HG03520 (cell line): ENCODE data around the gene DNAJC22.

Experiments
- ATAC-seq: cut with Tn5 transposase; IDR thresholded peaks from one replicate; pipeline ENCODE4 v1.9.1; 2021; ENCODE audit warnings: mild to moderate bottlenecking, moderate library complexity; ENCODE audit not compliant: unreplicated experiment

Gene DNAJC22

GRCh38 chr12:49342914-49343731, 3.6 kb upstream of the DNAJC22 start:
- ATAC-seq: no peak

GRCh38 chr12:49344486-49345050, 2.1 kb upstream of the DNAJC22 start:
- no peak for ATAC-seq

- no peak for ATAC-seq
These were observed 1.4 kb upstream of the DNAJC22 start for GRCh38 chr12:49345051-49345824.

DNA sequence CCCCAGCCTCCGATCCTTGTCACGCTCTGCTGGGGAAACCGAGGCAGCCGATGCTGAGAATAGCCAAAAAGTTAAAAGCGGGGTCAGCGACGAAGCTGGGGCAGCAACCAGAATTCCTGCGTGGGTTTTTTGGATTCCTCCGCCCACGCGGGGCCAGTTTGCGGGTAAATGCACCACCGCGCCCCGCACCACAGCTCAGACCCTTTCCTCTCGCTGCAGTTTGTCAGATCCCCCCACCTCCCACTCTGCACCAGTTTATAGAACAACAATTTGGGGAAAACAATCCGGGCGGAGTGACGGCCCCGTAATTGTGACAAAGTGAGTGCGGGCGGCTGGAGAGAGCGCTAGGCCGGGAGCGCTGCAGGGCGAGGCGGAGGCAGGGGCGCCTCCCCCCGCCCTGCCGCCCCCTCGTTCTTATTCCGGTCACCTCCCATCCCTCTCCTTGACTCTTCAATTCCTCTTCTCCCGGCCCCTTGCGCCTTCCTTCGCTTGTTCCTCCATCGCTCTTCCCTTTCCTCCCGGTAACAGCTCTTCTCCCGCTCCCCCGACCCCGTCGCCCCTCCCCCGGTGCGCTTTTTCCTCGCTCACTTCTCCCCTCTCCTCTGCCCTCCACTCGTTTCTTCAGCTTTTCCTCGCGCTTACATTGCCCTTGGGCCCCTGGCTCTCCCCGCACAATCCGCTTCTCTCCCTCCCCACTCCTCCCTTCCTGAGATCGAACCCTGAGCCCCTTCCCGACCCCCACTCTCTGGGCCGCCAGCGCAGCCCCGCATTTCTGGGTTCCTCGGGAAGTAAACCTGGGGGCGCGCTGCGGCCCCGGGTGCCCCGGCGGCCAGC, 646 bp upstream of the DNAJC22 start:
- ATAC-seq: no peak

DNA sequence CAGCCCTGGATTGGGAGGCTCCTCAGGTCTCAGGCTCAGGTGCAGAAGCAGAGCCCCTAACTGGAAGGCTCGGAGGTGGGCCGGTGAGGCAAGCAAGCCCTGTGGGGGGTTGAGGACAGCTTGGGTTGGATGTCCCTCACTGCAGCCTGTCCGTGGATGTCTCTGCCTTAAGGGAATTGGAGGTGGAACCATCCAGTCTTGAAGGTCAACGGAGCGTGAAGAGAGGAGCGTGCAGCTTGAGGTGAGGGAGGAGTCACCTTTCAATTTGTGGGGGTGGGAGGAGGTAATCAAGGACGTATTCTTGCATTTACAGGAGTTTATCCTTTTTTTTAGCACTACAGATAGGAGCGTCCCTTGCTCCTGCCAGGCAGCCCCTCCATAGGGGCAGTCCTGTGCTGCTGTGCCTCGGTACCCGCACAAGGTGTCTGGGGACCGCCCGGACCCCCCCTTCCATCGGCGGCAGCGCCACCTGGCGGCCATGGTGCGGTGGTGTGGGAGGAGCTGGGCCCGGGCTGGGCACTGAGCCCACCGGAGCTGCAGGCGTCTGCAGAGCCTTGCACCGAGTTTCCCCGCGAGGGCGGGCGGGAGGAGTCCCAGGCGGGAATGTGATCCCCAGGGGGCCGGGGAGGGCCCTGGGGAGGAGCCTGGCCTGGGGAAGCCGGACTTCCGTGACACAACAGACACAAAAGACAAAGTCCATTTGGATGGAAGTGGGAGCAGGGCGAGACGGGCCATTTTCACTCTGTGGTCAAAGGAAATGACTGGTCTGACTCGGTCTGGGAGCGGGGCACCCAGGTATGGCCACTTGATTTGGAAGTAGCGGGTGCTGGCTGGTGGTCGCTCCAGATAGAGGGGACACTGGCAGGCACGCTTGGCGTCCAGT, 864 bp downstream of the DNAJC22 start:
- peak; percentile 61 for ATAC-seq

GRCh38 chr12:49348781-49349180, 2.1 kb downstream of the DNAJC22 start:
- ATAC-seq: no peak

DNA sequence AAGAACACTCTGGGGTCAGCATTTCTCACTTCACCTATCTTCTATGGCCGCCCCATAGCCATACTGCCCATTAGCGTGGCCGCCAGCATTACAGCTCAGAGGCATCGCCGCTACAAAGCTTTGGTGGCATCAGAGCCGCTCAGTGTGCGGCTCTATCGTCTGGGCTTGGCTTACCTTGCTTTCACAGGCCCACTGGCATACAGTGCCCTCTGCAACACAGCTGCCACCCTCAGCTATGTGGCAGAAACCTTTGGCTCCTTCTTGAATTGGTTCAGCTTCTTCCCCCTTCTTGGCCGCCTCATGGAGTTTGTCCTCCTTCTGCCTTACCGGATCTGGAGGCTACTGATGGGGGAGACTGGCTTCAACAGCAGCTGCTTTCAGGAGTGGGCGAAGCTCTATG, 2.6 kb downstream of the DNAJC22 start:
- no peak for ATAC-seq

DNA sequence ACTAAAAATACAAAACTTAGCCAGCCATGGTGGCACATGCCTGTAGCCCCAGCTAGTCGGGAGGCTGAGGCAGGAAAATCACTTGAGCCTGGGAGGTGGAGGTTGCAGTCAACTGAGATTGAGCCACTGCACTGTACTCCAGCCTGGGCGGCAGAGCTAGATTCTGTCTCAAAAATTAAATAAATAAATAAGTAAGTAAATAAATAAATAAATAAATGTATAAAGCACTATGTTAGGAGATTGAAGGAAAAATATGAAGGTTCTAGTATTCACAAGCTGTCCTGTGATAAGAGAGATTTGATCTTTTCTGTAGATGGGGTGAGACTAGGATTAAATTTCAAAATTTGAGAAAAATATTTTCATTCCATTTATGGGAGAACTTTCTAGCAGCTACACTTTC, 5.7 kb downstream of the DNAJC22 start:
- no peak for ATAC-seq

GRCh38 chr12:49355913-49356312, 9.2 kb downstream of the DNAJC22 start:
- ATAC-seq: no peak

- no peak for ATAC-seq
These were observed 10.5 kb downstream of the DNAJC22 start for GRCh38 chr12:49357103-49357678.

DNA sequence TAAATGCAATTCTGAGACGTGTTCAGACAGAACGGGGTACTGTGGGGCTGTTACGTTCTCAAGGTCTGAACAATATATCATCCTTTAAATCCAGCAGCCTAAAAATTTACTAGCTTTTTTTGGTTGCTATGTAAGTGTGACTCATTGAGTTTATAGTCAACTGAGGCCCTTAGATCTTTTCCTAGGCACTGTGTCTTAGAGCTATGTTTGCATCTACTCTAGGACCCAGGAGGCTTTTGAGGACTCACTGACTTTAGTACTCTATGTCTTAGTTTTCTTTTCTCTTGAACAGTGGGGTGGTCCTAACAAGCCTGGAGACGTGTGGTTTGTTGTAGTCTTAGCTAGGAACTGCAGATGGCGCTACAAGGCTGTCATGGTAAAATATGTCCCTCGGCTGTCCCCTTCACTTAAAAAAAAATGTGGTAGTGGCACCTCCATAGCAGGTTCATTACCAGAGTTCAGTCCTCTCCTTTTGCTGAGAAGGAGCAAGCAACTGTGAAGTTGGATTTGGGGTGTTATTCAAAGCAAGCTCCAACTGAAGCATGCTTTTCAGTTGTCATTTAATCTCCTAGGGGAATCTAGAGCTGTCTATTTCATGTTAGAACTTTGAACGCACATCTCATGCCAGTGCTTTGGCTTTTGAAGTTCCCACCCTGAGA, 11.9 kb downstream of the DNAJC22 start:
- no peak for ATAC-seq

DNA sequence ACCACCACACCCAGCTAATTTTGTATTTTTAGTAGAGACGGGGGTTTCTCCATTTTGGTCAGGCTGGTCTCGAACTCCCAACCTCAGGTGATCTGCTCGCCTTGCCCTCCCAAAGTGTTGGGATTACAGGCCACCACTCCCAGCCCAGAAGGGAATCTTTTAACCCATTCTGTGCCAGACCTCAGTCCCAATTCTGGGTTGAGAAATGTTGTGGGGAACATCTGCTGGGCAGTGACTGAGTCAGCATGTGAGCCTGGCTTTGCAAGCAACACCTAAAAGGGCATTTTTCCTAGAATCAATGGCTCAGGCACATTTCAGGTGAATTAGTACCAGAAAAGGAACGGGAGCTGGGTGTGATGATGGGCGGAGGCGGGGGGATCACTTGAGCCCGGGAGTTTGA, 13.0 kb downstream of the DNAJC22 start:
- no peak for ATAC-seq

DNA sequence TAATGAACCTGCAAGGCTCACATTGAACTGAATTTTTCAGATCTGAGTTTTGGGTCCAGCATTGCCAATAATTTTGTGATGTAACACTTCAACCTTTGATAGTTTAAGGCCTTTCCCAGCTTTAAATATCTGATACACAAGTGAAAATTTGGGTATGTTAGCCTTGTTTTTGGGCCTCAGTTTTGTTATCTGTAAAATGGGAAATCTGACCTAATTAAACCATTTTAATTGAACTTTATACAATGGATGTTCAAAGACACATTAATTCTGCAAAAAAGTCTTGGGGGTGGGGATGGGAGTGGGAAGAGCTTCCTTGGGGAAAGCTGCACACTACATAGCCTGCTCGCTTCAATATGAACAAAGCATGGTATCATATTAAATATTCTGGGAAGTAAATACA, 15.4 kb downstream of the DNAJC22 start:
- no peak for ATAC-seq

DNA sequence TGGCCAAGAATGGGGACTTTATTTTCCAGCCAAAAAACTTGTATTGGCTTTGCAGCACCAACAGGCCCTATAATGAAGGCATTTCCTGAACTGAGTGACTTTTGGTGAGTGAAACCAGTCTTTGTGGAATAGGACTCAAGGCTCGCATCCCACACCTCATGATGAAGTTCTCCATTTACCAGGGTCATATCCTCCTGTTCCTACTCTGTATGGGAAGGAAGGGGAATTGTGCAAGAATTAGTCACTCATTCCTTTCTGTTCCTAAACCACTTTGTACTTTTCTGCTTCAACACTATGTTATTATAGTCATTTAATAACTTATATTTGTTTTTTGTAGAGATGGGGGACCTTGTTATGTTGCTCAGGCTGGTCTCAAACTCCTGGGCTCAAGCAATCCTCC, 18.3 kb downstream of the DNAJC22 start:
- no peak for ATAC-seq

DNA sequence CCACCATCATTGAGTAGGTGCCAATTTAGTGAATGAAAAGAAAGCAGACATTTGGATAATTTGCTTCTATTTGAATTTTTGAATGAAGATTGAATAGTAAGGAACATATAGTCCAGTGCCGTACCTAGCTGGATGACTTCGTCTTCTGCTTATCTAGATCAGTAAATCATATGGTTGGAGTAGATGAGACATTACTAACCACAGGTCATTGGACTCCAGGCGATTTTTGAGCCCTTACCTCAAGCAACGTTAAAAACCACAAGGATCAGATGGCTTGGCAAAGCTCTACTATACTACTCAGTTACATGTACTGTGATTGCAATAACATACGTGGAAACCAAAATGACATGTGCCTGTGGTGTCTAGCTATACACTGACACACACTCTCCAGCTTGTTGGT, 18.9 kb downstream of the DNAJC22 start:
- ATAC-seq: no peak

- no peak for ATAC-seq
These were observed 19.5 kb downstream of the DNAJC22 start for GRCh38 chr12:49366096-49366651.

DNA sequence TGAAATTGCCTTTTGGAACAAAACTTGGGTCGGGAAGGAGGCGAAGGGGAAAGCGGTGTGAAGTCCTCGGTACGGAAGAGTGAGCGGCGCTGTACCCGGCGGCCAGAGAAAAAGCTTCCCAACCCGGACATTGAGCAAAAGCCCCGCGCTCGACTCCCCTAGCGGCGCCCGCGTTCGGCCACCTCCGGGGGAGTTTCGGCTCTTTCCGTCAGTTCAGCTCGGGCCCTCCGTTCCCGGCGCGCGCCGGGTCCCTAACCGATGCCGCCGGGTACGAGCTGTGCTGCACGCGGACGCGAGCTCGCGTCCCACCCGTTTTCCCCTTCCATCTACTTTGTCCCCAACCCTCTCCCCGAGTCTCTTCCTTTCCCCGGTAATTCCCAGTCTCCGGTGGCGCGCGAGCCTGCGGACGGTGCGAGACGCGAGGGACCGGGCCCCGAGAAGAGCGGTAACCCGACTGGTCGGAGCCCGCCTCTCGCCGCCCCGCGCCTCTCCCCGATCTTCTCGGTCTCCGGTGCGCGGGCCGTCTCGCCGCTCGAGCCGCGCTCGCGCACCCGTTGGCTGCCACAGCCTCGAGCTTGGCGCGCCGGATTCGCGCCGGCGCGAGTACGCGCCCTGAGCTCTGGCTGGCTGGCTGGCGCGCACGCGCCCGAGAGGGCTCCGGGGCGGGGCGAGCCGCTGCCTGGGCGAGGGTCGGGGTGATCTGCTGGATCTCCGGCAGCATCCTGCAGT, 20.1 kb downstream of the DNAJC22 start:
- peak; percentile 58 for ATAC-seq
